ENCODE data around the gene PELI2. TPM values are rescaled to one million over a fixed set of nuclear protein-coding genes. Genes with fewer than 3 reads are reported as not detected.
"Not testable (repeated sequence)": the region's sequence is repeated elsewhere in the genome, so short reads cannot be mapped to it uniquely, and the experiment has no call there.

Gene PELI2
- polyA plus RNA-seq, 1 donor, result 3.4 TPM

DNA sequence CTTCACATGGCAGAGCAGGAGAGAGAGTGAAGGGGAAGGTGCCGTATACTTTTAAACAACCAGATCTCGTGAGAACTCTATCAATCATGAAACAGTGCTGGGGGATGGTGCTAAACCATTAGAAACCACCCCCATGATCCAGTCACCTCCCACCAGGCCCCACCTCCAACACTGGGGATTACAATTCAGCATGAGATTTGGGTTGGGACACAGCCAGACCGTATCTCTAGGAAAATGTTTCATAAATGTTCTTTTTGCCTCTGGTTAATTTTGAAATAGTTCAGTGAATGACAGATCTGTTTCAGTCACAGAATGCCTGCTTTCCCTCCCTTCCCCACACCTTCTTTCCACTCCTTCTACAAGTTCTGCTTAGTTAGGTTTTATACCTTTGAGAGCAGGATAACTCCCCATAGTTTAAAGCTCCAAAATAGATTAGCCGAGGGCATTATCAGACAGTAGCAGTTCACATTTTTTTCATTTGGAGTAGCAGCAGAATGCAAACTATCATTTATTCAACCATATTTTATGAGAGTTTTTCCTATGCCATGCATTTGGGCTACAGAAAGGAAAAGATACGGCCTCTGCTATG lies 27.1 kb downstream of the PELI2 start:
- DNase-seq, result no peak

DNA sequence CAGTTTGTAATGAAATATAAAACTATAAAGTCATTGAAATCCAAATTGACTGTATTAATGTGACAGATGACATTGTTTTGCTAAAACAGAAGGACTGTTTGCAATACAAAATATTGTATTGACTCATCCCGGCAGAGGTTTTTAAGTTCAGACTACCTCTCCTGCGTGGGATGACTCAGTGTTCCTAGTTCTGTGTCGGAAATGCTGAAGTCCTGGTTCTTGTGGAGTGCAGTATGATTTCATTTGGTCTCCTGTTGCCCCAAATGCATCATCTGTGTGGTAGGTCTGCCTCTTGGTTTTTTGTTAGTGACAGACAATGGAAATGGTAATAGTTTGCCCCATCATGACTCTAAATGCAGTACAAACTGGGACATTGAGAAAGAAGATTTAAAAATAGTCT lies 27.8 kb downstream of the PELI2 start:
- no peak for DNase-seq

DNA sequence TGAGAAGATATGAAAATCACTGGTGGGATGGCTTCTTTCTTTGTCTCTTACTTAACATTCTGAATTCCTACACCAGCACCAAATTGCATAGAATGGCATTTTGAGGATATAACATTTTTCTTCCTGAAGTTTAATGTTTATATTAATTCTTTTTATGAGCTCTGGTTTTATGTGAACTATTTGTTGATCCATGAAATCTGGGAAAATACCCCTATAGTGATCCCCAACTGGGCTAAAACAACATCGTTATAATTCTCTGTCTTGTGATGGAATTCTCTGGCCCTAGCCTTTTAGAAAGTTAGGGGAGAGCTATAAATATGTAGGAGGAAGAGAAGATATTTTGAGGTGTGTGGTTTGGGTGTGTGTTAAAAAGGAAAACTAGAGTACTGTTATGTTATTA lies 29.2 kb downstream of the PELI2 start:
- DNase-seq, result no peak

DNA sequence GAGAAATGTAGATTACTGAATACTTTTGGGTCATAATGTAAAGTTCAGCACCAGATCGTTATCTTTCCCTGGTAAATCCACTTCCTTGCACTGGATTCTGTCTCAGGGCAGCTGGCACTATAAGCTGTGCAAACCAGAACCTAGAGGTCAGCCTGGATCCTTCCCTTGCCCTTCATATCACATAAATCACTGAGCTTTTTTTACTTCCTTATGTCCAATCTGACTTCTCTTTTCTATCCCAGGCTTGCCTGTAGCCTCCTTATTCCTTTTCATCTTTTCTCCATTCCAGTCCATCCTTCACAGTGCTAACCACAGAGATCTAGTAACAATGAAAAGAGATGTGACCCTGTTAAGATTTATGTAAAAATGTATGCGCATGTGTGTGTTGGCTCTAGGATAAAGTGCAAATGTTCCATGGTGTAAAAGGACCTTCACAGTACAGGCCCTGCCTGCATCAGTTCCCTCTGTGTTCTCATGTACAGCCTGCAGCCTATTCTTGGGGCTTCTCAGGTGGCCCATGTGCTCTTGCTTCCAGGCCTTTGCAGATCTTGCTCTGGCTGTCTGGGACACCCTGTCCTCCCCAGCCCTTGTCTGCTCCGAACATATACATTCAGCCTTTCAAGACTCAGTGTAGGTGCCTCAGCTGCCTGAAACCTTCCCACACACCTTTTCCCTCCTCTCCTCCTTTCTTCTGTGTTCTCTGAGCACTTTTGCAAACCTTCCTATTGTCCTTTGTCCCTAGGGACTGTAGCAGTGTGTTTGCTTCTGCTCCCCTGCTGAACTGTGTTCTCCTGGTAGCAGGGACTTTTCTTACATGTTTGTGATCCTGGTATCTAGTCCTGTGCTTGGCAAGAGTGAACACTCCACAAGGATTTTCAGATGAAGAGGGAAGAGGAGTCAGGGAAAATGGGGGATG lies 30.0 kb downstream of the PELI2 start:
- DNase-seq, result no peak

DNA sequence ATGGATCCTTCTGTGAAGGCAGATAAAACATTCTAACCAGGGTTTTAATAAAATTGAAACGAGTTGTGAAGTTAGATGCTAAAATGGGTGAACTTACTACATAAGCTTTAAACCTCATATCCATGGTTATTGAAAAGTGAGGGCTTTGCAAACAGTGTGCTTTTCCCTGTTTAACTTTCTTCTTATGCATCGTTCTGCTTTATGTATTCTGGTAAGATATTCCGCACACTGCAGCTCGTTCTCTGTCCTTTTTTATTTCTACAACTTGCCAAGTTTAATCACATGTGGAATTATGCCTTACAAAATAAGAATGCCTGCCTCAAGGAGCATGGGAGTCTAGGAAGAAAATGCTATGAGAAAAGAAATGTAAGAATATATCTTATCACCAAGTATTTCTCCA lies 30.9 kb downstream of the PELI2 start:
- no peak for DNase-seq

DNA sequence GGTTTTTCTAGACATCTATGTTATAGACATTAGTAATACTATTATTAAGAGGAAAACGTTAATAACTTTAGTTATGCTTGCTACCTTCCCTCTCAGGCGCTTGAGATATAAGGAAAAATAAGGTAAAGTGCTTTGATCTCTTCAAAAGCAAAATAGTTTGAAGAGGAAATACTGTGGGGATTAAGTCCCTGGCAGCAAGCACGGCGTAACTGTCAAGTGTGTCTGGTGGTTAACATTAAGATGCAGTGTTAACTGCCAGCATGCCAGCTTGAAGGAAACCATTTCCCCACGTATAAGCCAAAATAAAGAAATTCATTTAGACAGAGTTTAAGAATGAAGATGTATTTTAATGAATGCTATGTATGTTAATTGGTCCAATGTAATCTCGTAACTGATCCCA lies 31.8 kb downstream of the PELI2 start:
- no peak for DNase-seq

DNA sequence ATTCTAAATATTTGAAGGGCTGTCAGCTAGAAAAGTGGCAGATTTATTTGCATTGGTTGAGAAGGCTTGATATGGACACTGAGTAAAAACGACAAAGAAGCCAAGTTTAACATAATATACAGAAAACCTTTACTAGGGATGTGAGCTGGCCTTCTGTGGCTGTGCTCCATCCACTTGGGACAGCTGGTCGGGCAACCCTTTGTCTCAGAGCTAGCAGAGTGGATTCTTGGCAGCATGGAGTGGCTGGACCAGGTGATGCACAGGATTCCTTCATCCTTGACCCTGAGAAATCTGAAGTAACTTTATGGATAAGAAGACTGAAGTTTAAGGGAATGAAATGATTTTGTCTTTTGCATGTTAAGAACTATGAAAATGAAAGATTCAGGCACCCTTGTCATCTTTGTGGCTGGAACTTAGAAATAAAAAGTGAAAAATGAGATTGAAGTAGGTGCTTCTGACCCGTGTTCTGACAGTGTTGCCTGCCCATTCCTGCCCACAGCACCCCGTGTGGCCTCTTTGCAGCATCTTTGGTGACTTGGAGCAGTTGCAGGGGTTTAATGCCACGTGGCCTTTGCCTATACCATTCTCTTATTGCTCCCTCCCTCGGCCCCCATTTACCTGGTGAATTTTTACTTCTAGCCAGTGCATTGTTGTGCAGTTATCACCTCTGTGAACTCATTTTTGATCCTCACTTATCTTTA lies 32.6 kb downstream of the PELI2 start:
- DNase-seq, result no peak

DNA sequence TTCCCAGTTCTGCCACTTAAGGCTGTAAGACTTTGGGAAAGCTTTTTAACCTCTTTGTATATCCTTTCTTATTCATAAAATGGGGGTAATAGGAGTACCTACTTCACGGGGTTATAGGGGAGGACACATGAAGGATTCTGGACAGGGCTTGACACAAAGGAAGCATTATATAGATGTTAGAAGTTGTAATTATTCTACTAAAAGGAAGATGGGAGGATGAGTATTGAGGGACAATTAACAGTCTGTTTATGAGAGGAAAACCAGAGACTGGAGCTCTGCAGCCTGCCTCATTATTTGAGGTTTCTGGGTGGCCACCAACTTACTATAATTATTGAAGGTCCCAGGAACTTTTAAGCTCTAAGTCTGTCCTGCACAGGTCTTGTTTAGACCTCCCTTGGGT lies 34.0 kb downstream of the PELI2 start:
- DNase-seq, result no peak

DNA sequence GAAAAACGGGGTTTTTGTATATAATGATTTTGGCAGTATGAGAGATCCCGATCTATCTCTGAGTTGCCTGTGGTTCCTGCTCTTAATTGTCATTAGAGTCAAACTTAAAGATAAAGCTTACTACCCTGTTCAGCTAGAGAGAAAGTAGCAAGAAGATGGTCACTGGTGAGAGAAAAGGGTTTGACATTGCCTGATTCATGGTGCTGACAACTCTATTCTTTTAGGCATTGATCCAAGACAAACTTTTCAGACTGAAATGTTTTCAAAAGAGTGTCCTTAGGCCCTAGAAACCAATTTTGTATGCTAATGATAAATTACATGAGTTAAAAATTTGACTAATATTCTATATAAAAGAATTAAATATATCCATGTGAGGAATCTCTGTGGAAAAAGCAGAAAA lies 35.1 kb downstream of the PELI2 start:
- DNase-seq, result no peak

DNA sequence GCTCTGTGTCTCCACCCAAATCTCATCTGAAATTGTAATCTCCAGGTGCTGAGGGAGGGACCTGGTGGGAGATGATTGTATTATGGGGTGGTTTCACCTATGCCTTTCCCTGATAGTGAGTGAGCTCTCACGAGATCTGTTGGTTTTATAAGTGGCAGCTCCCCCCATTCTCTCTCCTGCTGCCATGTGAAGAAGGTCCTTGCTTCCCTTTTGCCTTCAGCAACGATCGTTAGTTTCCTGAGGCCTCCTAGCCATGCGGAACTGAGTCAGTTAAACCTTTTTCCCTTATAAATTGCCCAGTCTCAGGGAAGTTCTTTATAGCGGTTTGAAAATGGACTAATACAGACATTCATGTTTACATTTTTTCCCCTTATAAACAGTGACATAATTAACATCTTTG lies 36.1 kb downstream of the PELI2 start:
- no peak for DNase-seq

DNA sequence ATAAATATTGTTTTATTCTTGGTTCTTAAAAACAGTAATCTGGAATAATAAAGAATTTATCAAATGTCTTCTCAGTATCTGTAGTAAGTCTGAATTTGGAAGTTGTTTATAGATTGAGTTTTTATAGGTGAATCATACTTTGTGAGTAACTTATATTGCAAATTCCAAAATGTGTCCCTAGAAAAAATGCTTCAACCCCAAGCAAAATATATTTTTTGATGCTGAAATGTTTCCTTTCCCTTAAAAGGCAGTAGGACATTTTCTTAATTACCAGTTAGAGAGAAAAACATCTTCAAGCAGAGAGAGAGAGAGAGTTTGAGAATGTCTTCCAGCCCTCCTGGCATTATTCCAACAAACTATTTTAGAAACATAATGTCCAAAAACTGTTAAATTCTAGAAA lies 37.9 kb downstream of the PELI2 start:
- DNase-seq, result no peak

DNA sequence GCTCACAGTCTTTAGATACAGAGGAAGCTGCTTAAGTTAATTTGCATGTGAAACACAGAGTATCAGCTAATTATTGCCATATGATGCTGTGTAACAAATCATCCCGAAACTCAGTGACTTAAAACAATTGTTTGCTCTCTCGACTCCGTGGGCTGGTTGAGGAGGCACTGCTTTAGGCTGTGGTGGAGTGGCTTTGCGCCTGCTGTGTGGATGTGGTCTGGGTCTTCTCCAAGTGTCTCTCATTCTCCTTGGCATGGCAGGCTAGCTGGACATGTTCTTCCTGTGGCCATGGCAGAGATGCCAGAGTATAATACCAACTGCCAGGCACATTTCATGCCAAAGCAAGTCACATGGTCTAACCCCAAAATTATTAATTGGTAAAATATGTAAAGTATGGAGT lies 40.9 kb downstream of the PELI2 start:
- DNase-seq, result no peak

DNA sequence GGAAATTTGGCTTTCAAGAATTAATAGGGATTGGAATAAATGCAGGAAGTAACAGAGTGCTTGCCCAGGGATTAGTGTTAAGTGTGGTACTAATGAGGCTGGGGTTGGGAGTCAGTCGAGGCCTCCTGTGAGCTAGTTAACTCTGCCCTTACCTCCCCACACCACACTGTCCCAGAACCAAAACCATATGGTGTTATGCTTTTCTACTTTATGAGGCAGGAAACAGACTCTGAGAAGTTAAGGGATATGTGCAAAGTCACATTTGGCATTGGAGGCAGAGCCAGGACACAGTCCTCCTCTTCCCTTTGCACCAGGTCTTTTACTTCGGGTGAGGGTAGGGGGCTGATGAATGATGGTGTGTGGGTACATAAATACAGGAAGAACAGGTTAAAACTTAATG lies 41.9 kb downstream of the PELI2 start:
- no peak for DNase-seq

DNA sequence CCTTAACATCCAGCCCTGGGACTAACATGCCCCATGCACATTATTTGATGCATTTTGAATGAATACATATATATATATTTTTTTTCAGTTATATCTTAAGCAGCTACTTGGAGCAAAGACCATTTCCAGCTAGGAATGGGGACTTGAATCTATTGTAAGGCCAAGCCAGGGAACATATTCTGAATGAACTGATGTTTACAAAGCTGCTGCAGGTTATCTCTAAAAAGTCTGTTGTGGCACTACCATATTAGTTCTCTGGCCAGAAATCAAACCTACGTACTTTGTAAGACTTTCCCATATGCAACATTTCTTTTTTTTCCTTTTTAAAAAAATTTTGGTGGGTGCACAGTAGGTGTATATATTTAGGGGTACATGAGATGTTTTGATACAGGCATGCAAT lies 43.4 kb downstream of the PELI2 start:
- DNase-seq, result no peak

DNA sequence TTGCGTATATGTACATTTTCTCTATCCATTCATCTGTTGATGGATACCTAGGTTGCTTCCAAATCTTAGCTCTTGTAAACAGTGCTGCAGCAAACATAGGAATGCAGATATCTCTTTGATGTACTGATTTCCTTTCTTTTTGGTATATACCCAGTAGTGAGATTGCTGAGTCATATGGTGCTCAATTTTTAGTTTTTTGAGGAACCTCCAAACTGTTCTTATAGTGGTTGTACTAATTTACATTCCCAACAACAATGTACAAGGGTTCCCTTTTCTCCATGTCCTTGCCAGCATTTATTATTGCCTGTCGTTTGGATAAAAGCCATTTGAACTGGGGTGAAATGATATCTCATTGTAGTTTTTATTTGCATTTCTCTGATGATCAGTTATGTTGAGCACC lies 44.3 kb downstream of the PELI2 start:
- DNase-seq, result no peak

DNA sequence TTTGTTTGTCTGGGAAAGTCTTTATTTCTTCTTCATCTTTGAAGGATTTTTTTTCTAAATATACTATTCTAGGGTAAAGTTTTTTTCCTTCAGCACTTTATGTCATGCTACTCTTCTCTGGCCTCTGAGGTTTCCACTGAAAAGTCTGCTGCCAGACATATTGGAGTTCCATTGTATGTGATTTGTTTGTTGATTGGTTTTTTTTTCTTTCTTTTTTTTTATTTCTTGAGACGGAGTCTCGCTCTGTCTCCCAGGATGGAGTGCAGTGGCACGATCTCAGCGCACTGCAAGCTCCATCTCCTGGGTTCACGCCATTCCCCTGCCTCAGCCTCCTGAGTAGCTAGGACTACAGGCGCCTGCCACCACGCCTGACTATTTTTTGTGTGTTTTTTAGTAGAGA lies 48.4 kb downstream of the PELI2 start:
- not testable (repeated sequence) for DNase-seq

DNA sequence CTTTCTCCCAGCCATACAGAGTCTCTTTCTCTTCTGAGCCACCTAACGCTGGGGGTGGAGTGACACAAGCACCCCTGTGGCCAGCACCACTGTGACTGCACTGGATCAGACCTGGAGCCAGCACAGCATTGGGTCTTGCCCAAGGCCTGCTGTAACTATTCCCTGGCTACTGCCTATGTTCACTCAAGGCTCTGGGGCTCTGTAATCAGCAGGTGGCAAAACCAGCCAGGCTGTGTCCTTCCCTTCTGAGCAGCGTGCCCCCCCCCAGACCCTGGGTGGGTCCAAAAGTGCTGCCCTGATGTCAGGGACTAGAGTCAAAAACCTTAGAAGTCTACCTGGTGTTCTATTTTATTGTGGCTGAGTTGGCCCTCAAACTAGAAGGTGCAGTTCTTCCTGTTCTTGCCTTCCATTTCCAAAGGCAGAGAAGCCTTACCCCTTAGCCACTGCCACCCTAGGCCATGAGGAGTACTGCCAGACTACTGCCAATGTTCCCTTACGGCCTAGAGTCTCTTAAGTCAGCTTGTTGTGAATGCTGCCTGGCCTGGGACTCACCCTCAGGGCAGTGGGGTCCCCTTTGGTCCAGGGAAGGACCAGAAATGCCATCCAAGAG lies 49.9 kb downstream of the PELI2 start:
- no peak for DNase-seq

DNA sequence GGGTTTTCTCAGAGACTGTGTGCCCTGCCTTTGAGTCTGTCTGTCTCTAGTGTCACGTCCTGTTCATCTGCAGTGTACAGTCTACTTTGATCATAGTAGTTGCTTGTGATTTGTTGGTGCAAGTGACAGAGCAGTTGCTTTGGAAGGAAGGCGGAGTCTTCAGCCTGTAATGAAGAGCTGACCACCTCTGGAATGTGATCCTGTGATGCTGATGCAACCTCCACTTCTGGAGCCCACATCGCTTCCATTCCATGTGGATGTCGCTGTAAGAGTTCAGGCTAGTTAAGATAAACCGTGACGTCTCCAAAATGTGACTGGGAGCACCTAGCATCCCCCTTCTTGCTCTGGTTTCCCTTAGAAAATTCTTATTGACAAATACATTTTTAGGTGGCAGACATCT lies 51.8 kb downstream of the PELI2 start:
- no peak for DNase-seq

DNA sequence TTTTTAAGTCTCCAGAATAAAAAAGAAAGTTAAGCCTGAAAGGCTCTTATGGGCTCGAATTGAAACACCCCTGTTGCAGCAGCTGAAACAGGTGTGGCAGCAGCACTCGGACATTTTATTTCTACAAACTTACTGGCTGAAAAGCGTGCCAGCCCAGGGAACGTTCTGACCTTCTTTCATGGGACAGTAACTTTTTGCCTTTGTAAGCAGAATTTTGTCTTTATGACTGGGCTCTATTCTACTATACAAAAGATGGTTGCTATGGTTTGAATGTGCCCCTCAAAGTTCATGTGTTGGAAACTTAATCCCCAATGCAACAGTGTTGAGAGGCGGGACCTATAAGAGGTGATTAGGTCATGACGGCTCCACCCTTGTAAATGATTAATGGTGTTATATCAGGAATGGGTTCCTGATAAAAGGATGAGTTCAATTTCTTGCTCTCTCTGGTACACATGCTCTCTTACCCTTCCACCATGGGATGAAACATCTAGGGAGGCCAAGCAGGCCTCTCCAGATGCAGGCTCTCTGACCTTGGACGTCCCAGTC lies 52.7 kb downstream of the PELI2 start:
- no peak for DNase-seq

DNA sequence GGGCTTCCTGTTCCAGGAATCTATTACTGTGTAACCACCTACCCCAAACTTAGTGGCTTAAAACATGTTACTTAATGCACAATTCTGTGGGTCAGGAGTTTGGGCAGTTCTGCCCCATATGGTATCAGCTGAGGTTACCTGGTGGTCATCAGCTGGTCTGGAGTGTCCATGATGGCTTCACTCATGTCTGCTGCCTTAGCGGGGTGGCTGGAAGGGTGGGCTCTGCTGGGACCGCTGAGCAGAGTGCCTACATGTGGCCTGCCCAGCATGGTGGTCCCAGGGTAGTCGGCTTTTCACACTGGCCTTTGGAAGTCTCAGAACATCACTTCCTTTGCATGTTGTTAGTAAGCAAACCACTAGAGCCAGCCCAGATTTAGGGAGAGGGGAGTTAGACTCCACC lies 53.9 kb downstream of the PELI2 start:
- no peak for DNase-seq

DNA sequence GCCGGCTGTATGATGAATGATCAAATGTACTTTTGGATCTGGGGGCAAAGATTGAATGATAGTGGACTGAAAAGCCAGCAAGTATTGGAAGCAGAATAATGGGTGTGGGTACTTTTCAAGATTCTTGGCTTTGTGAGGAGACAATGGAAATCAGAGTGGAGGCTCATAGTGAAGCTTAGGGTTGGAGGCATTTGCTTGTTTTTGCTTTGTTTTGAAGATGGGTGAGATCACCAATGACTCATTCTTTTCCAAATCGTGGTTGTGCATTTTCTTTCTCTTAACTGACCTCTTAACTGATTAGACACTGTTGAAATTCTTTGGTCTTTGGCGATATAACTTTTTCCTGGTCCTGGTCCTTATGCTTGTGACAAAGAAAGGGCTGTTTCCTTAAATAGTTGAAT lies 54.4 kb downstream of the PELI2 start:
- no peak for DNase-seq

DNA sequence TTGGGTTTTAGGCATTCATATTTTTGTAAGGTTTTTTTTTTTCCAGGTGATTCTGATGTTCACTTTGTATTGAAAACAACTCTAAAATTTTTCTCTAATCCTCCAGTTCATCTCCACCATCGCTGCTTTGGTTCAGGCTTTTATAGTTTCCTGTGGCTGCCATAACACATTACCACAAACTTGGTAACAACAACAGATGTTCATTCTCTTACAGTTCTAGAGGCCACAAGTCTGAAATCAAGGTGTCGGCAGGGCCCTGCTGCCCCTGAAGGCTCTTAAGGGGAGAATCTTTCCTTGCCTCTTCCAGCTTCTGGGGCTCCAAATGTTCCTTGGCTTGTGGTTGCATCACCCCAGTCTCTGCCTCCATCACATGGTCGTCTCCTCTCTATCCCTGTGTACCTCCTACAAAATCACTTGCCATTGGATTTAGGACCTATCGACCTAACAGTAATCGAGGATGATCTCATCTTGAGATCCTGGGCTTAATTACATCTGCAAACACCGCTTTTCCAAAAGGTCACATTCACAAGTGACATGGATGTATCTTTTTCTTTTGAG lies 55.2 kb downstream of the PELI2 start:
- DNase-seq, result no peak

DNA sequence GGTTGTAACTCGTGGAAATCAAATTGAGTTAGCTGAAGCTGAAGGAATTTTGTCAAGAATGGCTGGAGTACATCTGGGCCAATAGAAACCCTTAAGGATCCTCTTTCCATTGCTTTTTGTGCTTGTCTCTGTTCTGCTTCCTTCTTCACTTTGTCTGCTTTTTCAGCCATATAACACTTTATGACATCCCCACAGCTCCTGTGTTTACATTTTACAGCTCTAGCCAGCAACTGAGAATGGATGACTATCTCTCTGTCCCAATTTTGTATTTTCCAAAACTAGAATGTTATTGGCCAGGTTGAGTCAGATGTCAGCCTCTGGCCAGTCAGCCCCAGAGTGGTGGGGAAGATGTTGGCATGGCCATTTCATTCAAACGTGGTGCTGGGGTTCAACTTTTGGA lies 57.6 kb downstream of the PELI2 start:
- no peak for DNase-seq

Measured in hindlimb muscle (tissue), 1 donor.